GM23338 (cell line): Measurements from ENCODE around the gene VPS16. TPM values are rescaled to one million over a fixed set of nuclear protein-coding genes. Genes with fewer than 3 reads are reported as not detected.
"Not testable (repeated sequence)": the region's sequence is repeated elsewhere in the genome, so short reads cannot be mapped to it uniquely, and the experiment has no call there.

ENCODE experiments used
- ATAC-seq: fragments of 200-7000 bp; cut with Tn5 transposase; 3 replicates; pipeline ENCODE4 v1.9.1; 2020
- DNase-seq: peaks from one replicate; pipeline ENCODE4 v3.0.0-alpha.2; 2015; ENCODE audit warnings: low spot score
- H2AFZ ChIP-seq: fragments of 200-600 bp; sonication (generic); 2 replicates; pipeline ENCODE4 v1.8.0; 2016; ENCODE audit warnings: antibody characterized with exemption, mild to moderate bottlenecking, moderate library complexity
- H3F3A ChIP-seq: fragments of 200-600 bp; sonication (generic); replicated peaks from 2 replicates; pipeline ENCODE4 v1.8.0; 2017; ENCODE audit warnings: antibody characterized with exemption, mixed run types, low read depth
- H3K27ac ChIP-seq: fragments of 200-600 bp; sonication (generic); 2 replicates; pipeline ENCODE4 v1.6.1; 2016; ENCODE audit warnings: low read depth
- H3K27me3 ChIP-seq: fragments of 200-600 bp; sonication (generic); 2 replicates; pipeline ENCODE4 v1.8.0; 2016; ENCODE audit warnings: mild to moderate bottlenecking, mixed run types, moderate library complexity; ENCODE audit not compliant: insufficient read depth
- H3K36me3 ChIP-seq: fragments of 200-600 bp; sonication (generic); 2 replicates; pipeline ENCODE4 v1.8.0; 2016; ENCODE audit warnings: mild to moderate bottlenecking; ENCODE audit not compliant: insufficient read depth
- H3K4me1 ChIP-seq: fragments of 200-600 bp; sonication (generic); 2 replicates; pipeline ENCODE4 v1.8.0; 2016; ENCODE audit warnings: mild to moderate bottlenecking, moderate library complexity; ENCODE audit not compliant: insufficient read depth
- H3K4me2 ChIP-seq: fragments of 200-600 bp; sonication (generic); 2 replicates; pipeline ENCODE4 v1.7.1; 2017; ENCODE audit warnings: mixed run types
- H3K4me3 ChIP-seq: fragments of 200-600 bp; sonication (generic); 2 replicates; pipeline ENCODE4 v1.6.1; 2016; ENCODE audit warnings: mixed run types
- H3K79me2 ChIP-seq: fragments of 200-600 bp; sonication (generic); replicated peaks from 2 replicates; pipeline ENCODE4 v1.8.0; 2017; ENCODE audit warnings: mild to moderate bottlenecking; ENCODE audit not compliant: insufficient read depth
- H3K9me2 ChIP-seq: fragments of 200-600 bp; sonication (generic); 2 replicates; pipeline ENCODE4 v1.8.0; 2017; ENCODE audit not compliant: insufficient read depth
- H4K20me1 ChIP-seq: fragments of 200-600 bp; sonication (generic); replicated peaks from 2 replicates; pipeline ENCODE4 v1.8.0; 2017; ENCODE audit warnings: mild to moderate bottlenecking; ENCODE audit not compliant: insufficient read depth
- H3K27ac Mint-ChIP-seq: 2 replicates; pipeline ENCODE4 v1.8.0; 2020; ENCODE audit warnings: inconsistent platforms, mild to moderate bottlenecking, moderate library complexity, mixed read lengths
- H3K27me3 Mint-ChIP-seq: 3 replicates; pipeline ENCODE4 v1.8.0; 2022; ENCODE audit warnings: low read depth, mild to moderate bottlenecking, moderate library complexity, mixed read lengths, inconsistent platforms; ENCODE audit not compliant: insufficient read depth, poor library complexity
- H3K36me3 Mint-ChIP-seq: 3 replicates; pipeline ENCODE4 v1.8.0; 2021; ENCODE audit warnings: low read depth, mild to moderate bottlenecking, inconsistent platforms, moderate library complexity, mixed read lengths
- H3K4me1 Mint-ChIP-seq: 3 replicates; pipeline ENCODE4 v1.8.0; 2020; ENCODE audit warnings: mild to moderate bottlenecking, inconsistent platforms, mixed read lengths
- H3K4me3 Mint-ChIP-seq: 3 replicates; pipeline ENCODE4 v1.8.0; 2021; ENCODE audit warnings: moderate library complexity, mild to moderate bottlenecking, inconsistent platforms, mixed read lengths
- H3K9me3 Mint-ChIP-seq: 3 replicates; pipeline ENCODE4 v1.8.0; 2020; ENCODE audit warnings: moderate library complexity, mild to moderate bottlenecking, inconsistent platforms, mixed read lengths
- CREB1 ChIP-seq: fragments of 250-450 bp; sonication (Bioruptor Pico); IDR thresholded peaks from 2 replicates; pipeline ENCODE4 v1.5.0; 2020; ENCODE audit warnings: low read depth, mild to moderate bottlenecking, moderate library complexity
- CTCF ChIP-seq, 2 experiments: fragments of 200-600 bp in 1 of 2; sonication (generic) in 1 of 2; conservative IDR thresholded peaks; 2 replicates each; pipeline versions ENCODE4 v1.5.1 to v1.6.1; 2016 to 2017; ENCODE audit warnings: antibody characterized with exemption in 2 of 2, low read depth in 2 of 2, mild to moderate bottlenecking in 2 of 2, moderate library complexity in 1 of 2
- ETS1 ChIP-seq: IDR thresholded peaks from 2 replicates; pipeline ENCODE4 v1.6.1; 2016; ENCODE audit warnings: antibody characterized with exemption
- EZH2 ChIP-seq: fragments of 200-600 bp; sonication (generic); IDR thresholded peaks from one replicate; pipeline ENCODE4 v1.8.0; 2017; ENCODE audit warnings: antibody characterized with exemption, mild to moderate bottlenecking, low read depth; ENCODE audit not compliant: unreplicated experiment
- EZH2phosphoT487 ChIP-seq: fragments of 200-600 bp; sonication (generic); IDR thresholded peaks from one replicate; pipeline ENCODE4 v1.8.1; 2018; ENCODE audit warnings: antibody characterized with exemption; ENCODE audit not compliant: unreplicated experiment
- POLR2AphosphoS5 ChIP-seq: IDR thresholded peaks from 2 replicates; pipeline ENCODE4 v1.6.1; 2016; ENCODE audit warnings: antibody characterized with exemption, low read depth
- ZNF114 ChIP-seq: fragments of 250-450 bp; sonication (Bioruptor Pico); IDR thresholded peaks from 2 replicates; pipeline ENCODE4 v1.5.0; 2020; ENCODE audit warnings: mild to moderate bottlenecking, moderate library complexity
- polyA plus RNA-seq: library from polyadenylated mRNA; unstranded; fragments of >200 nt; fragmentation: Nextera tagmentation; extraction: Ambion mirVana; gene quantifications from 2 replicates; pipeline ENCODE4 v1.2.1, GENCODE V29; 2016
- total RNA-seq: library from RNA; depleted of rRNA; stranded (reverse); fragments of >200 nt; shearing (Covaris generic); gene quantifications from 2 replicates; pipeline ENCODE4 v1.2.3, GENCODE V29; 2014

VPS16 gene
- total and polyA plus RNA-seq, 2 experiments from 2014 or later, result 11.2 to 17.7 TPM

DNA sequence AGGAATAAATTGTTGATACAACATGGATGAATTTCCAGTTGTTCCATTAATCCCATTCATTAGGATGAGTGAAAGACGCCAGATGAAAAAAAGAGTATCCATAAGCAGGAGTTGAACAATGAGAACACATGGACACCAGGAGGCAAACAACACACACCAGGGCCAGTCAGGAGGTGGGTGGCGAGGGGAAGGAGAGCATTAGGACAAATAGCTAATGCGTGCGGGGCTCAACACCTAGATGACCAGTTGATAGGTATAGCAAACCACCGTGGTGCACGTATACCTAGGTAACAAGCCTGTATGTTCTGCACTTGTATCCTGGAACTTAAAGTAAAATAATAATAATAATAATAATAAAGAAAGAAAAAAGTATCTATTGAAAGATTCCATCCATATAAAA is 11.2 kb upstream of the VPS16 start (continued):
- TF ChIP-seq ETS1 (no peak), CREB1 (no peak)

DNA sequence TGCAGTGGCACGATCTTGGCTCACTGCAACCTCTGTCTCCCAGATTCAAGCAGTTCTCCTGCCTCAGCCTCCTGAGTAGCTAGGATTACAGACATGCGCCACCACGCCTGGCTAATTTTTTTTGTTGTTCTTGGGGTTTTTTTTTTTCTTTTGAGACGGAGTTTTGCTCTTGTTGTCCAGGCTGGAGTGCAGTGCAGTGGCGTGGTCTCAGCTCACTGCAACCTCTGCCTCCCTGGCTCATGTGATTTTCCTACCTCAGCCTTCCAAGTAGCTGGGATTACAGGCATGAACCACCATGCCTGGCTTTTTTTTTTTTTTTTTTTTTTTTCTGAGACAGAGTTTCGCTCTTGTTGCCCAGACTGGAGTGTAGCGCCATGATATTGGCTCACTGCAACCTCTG is 9.3 kb upstream of the VPS16 start:
- not testable (repeated sequence) for H3K4me3 Mint-ChIP-seq, H3K4me3 ChIP-seq, H3K27me3 Mint-ChIP-seq, DNase-seq, H3K36me3 ChIP-seq, H3K9me3 Mint-ChIP-seq, ATAC-seq, H3K9me2 ChIP-seq, H3K4me1 Mint-ChIP-seq, H3K4me1 ChIP-seq, H3K36me3 Mint-ChIP-seq, H2AFZ ChIP-seq, H3K27ac ChIP-seq, H3K4me2 ChIP-seq, H3F3A ChIP-seq, H3K79me2 ChIP-seq, H3K27ac Mint-ChIP-seq, H4K20me1 ChIP-seq
- H3K27me3 ChIP-seq, result peaks cover 29% of the 10 kb centered on the region

DNA sequence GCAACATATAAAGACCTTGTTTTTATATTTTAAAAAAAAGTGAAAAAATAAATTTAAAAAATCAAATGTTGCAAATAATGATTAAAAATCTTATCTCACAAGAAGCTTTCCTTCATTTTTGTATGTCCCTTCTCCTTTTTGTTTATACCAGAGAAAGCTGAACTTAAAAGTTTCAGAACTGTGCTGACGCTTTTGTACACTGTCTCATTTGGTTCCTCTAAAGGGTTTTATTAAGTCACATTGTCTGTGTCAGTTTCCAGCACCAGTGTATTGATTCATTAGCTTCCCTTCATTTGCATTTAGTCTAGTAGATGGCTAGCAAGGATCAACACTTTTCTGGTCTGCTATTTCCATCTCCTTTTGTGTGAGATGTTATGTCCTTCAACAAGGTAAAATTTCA is 6.8 kb upstream of the VPS16 start:
- no peaks in the 10 kb centered on the region for H4K20me1 ChIP-seq
- no peaks in the 10 kb centered on the region for H3K79me2 ChIP-seq
- H3K4me3 ChIP-seq, result no peak overlapping the region
- no peaks in the 10 kb centered on the region for H3F3A ChIP-seq
- H3K36me3 Mint-ChIP-seq, result no peaks in the 10 kb centered on the region; the same call in 1 of the 3 replicates
- H3K36me3 ChIP-seq, result no peaks in the 10 kb centered on the region
- H3K27me3 ChIP-seq, result peaks cover 6% of the 10 kb centered on the region; the same call in 1 of the 2 replicates
- H3K4me1 ChIP-seq, result no peaks in the 10 kb centered on the region
- no peak overlapping the region for H3K4me3 Mint-ChIP-seq
- no peaks in the 10 kb centered on the region; the same call in 2 of the 3 replicates for H3K4me1 Mint-ChIP-seq
- H3K27me3 Mint-ChIP-seq, result peaks cover 9% of the 10 kb centered on the region
- H3K4me2 ChIP-seq, result no peak overlapping the region
- no peak overlapping the region for H2AFZ ChIP-seq
- H3K27ac Mint-ChIP-seq, result no peak overlapping the region
- H3K27ac ChIP-seq, result no peak overlapping the region
- no peak for ATAC-seq
- DNase-seq, result no peak
- H3K9me2 ChIP-seq, result no peaks in the 10 kb centered on the region
- TF ChIP-seq ETS1 (no peak), ZNF114 (CRISPR knock-in tag) (no peak), EZH2 (no peak), POLR2AphosphoS5 (no peak), EZH2phosphoT487 (no peak), CTCF (conservative IDR thresholded peaks at IDR 0.05; ENCODE audit: low read depth in 2 of 2) (no peak)
- no peaks in the 10 kb centered on the region for H3K9me3 Mint-ChIP-seq
